Activated naive CD4-positive, alpha-beta T cell treated with anti-CD3 and anti-CD28 coated beads, Interleukin-2, amount 10 ng/mL, durations not matched to agents 5 hours and 36 hours (primary cell): Measurements from ENCODE around the gene PTK7. TPM values are rescaled to one million over a fixed set of nuclear protein-coding genes. Genes with fewer than 3 reads are reported as not detected.

Source experiments
- total RNA-seq, 2 experiments: library from RNA; stranded (reverse); gene quantifications; one replicate each; pipeline ENCODE4 v1.2.3, GENCODE V29; 2021

PTK7 gene
- total RNA-seq = 1 to 10 TPM in 1 of 2 experiments, under 1 TPM in 1; 0.94 to 1.2 TPM

DNA sequence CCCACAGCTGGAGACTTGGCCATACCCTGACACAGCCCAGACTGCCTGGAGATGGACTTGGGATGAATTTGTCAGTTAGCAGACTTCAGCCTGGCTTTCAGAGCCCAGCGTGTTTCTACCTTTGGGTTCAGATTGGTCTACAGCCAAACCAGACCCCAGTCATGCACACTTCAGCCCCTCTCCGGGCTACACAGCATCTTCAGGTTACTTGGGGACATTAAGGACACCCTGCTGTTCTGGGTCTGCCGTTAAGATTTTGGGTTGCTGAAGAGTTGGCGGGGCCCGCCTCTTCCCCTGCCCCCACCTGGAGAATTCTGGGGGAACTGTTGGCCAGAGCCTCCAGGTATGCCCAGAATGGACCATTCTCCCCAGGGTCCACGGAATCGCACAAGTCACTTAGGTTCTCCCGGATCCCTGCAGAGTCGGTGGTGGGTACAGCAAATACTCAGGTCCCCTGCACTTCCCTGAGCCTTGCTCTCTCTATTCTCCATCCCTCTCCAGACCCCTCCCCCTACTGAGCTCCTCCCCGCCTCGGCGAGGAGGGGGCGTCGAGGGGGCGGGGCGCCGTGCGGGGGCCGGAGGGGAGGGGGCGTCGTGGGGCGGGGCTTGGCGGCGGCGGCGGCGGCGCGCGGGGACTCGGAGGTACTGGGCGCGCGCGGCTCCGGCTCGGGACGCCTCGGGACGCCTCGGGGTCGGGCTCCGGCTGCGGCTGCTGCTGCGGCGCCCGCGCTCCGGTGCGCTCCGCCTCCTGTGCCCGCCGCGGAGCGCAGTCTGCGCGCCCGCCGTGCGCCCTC is at the start of gene PTK7:
TSS of gene PTK7 (plus strand) at position 645 of the 794 bp plus-strand sequence. CDS start 175 bp downstream, outside the sequence.

DNA sequence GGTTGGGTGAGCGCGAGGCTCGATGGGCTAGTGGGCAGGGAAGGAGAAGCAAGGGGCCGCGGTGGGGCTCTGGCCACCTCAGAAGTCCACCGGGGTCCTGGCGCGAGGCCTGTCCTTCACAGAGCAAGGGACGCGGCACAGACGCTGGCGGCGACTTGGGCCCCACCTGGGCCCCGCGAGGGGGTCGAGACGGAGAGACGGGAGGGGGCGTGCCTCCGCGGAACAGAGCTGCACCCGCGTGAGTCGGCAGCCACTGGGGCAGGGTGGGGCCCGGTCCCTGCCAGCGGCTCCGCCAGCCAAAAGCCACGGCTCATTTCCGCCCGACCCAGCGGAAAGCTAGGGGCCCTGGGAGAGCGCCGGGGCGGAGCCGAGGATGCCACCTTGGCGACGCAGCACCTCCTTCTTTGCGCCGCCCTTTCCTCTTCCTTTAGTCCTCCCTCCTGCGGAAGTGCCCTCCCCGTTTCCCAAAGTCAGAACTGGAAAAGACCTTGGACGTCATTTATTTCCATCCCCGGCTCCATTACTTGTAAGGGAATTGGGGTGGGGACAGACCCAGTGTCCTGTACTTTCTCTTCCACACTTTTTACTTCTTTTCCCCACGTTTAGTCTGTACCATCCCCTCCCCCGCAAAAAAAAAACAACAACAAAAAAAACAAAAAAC is 22.4 kb upstream of the PTK7 start, which contains the start of gene CUL7:
TSS of gene CUL7 (minus strand) at position 307 of the 661 bp plus-strand sequence. CDS start 1,063 bp downstream, outside the sequence.

GRCh38 chr6:43059168-43060033 is 16.7 kb upstream of the PTK7 start, which contains the start of the genes KLC4 and MRPL2:
KLC4 (plus strand) TSS chr6:43059631; CDS start chr6:43061336, 1,705 bp downstream.
MRPL2 (minus strand) TSS chr6:43059434; CDS start chr6:43059381, 53 bp downstream.

DNA sequence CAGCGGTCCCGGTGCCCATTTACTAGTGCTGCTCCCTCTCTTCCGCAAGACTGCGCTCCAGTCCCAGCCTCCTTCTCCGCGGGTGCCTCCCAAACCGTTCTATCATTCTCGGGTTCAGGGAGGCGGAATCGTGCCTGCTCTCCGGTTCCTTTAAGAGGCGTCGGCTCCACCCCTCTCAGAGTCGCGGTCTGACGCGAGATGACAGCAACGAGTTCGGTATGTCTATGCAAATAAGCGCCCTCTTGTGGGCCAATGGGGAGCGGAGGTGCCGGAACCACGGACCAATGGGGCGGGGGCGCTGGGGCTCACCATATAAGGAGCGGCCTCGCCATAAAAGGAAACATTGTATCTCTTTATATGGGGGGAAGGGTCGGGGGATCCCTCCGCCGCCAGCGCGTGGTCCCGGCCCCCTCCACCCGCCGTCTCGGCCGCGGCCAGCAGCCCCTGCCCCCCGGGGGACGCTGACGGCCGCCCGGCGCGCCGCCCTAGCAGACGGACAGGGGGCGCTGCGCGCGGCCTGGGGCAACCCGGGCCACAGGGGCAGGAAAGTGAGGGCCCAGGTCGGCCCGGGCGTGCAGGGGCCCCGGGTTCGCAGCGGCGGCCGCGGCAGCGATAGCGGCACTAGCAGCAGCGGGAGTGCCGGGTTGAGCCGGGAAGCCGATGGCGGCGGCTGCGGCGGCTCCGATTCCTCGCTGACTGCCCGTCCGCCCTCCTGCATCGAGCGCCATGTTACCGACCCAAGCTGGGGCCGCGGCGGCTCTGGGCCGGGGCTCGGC is 95.0 kb downstream of the PTK7 start, which contains the start of gene SRF:
TSS of gene SRF (plus strand) at position 339 of the 776 bp plus-strand sequence. CDS start at position 727, 388 bp downstream.

DNA sequence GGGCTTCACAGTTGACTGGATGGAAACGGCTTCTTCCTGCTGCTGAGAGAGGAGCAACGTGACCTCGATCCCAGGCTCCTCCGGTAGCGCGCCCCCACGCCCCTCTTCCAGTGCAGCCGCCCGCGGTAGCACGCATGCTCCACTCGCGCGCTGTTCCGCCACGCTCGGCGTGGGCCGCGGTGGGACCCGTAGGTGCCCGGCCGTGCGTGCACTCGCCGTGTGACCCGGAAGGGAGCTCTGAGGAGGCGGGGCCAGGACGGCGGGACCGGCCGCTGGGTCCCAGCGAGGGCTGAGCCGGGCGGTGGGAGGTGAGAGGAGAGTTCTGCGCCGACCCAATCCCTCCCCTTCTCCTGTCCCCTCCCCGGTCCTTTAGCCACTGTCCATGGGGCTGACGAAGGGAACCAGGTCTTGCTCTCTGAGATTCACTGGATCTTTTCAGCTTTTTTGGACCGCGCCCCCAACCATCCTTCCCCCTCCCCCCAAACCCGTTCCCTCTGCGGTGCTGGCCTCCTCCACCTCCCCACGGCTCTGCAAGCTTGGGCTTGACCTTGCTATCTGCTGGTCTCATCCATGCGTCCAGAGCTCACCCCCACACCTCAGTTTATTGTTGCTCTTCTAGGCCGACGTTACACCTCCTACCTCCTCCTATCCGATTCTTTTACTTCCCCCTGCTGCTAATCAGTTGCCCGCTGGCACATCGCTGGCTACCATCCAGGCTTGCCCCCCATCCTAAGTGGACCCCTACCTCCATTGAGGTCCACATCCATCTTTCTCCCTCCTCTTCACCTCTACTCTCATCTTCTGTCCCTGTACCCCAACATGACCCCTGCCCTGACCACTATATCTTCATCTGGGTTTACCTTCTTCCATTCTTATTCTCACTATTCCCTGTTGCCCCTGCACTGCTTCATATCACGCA is 106.1 kb downstream of the PTK7 start, which contains the start of gene CUL9:
TSS of gene CUL9 (plus strand) at position 255 of the 919 bp plus-strand sequence. CDS start 2,115 bp downstream, outside the sequence.

Other genes with a start within 250 kb of the PTK7 start
- gene RPL7L1, start 196.7 kb upstream of the PTK7 start, total RNA-seq = 10 to 100 TPM; 69.5 to 70.8 TPM
- not detected for gene PTCRA, start 160.3 kb upstream of the PTK7 start, total RNA-seq
- gene CNPY3, start 146.8 kb upstream of the PTK7 start, total RNA-seq = 10 to 100 TPM; 70.2 to 72.1 TPM
- under 1 TPM; 0.45 to 0.94 TPM for gene GNMT, start 115.6 kb upstream of the PTK7 start, total RNA-seq
- gene PEX6, start 97.1 kb upstream of the PTK7 start, total RNA-seq = 10 to 100 TPM; 27.1 to 28.3 TPM
- gene PPP2R5D, start 91.7 kb upstream of the PTK7 start, total RNA-seq = 10 to 100 TPM; 44.2 to 47.4 TPM
- gene MEA1, start 62.4 kb upstream of the PTK7 start, total RNA-seq = 10 to 100 TPM; 52.3 to 58.6 TPM
- 10 to 100 TPM; 64.1 to 65.1 TPM for gene KLHDC3, start 62.1 kb upstream of the PTK7 start, total RNA-seq
- gene RRP36, start 54.7 kb upstream of the PTK7 start, total RNA-seq = 10 to 100 TPM; 58.6 to 59.8 TPM
- gene CUL7, start 22.5 kb upstream of the PTK7 start, total RNA-seq = 10 to 100 TPM; 10.5 to 11.5 TPM
- 10 to 100 TPM; 45.9 to 47.3 TPM for gene MRPL2, start 16.9 kb upstream of the PTK7 start, total RNA-seq
- gene KLC4, start 16.7 kb upstream of the PTK7 start, total RNA-seq = 10 to 100 TPM; 18.0 to 24.6 TPM
- 10 to 100 TPM; 36.4 to 38.7 TPM for gene SRF, start 95.0 kb downstream of the PTK7 start, total RNA-seq
- gene CUL9, start 105.9 kb downstream of the PTK7 start, total RNA-seq = 10 to 100 TPM; 59.8 to 59.9 TPM
- 10 to 100 TPM; 43.1 to 43.6 TPM for gene DNPH1, start 153.2 kb downstream of the PTK7 start, total RNA-seq
- under 1 TPM in 1 of 2 experiments, not detected in 1; 0.03 TPM for gene TTBK1, start 167.2 kb downstream of the PTK7 start, total RNA-seq
- not detected for gene SLC22A7, start 221.9 kb downstream of the PTK7 start, total RNA-seq
- gene CRIP3, start 232.5 kb downstream of the PTK7 start, total RNA-seq = under 1 TPM; 0.29 to 0.35 TPM